GM19438 (cell line): Measurements from ENCODE around the gene MTG2.

Source experiments
- ATAC-seq: cut with Tn5 transposase; IDR thresholded peaks from one replicate; pipeline ENCODE4 v1.9.1; 2021; ENCODE audit warnings: low read depth; ENCODE audit not compliant: unreplicated experiment

The MTG2 gene

DNA sequence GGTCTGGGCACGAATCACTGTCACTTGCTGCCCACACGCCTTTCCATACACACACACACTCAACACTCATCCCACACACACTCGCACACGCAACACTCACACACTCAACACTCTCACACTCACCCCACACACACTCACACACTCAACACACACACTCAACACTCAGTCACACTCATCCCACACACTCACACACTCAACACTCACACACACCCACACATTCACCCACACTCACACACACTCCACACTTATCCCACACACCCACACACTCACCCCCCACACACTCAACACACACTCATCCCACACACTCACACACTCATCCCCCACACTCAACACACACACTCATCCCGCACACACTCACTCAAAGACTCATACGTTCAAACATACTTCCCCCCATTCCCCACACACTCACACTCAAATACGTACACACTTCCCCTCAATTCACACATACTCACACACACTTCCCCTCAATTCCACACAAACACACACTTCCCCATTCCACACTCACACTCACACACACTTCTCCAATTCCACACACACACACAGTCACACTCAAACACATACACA is 46.2 kb downstream of the MTG2 start:
- no peak for ATAC-seq

DNA sequence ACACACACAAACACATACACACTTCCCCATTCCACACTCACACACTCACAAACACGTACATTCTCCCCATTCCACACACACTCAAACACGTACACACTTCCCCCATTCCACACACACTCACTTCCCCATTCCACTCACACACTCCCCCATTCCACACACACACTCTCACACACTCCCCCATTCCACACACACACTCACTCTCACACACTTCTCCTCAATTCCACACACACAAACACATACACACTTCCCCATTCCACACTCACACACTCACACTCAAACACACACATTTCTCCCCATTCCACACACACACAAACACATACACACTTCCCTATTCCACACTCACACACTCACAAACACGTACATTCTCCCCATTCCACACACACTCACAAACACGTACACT is 46.8 kb downstream of the MTG2 start:
- no peak for ATAC-seq

DNA sequence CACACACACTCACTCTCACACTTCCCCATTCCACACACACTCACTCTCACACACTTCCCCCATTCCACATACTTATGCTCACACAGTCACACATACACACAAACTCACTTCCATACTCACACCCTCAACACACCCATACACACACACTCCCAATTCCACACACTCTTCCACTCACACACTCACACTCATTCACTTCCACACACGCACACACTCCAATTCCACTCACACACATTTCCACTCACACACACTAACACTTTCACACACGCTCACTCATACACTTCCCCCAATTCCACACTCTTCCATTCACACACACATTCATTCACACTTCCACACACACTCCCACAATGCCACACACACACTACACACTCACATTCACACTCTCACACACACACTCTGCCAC is 47.4 kb downstream of the MTG2 start:
- ATAC-seq, result no peak

DNA sequence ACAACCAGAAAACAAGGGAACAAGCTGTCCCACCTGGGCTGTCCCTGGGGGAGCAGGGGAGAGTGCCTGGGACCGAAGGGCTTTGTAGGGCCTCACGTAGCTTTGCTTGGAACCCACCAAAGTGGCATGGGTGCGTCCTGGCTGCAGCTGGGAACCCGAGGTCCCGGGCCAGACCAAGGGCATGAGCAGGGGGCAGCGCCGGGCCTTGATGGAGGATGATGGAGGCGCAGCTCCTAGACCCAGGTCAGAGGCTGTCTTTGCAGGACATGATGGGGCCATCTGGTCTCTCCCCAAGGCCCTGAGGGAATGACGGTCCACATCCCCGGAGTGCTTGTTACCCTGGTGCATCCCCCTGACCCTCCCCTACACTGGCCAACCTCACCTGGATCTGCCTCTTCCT is 47.9 kb downstream of the MTG2 start:
- no peak for ATAC-seq

DNA sequence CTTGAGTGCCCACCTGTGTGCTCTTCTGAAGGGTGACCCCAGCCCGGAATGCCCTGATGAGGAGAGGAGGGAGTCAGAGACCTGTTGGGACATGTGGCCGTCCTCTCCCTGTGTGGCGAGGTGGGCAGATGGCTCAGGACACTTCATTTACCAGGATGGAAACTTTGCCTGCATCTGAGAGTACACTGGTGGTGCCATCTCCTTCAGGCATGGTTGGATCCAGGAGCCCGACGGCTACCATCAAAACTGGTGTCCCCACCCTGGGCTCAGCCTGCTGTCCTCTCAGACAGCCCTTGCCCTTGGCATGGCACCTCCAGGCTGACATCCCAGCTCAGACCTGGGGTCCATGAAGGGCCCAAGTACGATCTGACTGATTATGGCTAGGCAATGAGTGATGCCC is 48.5 kb downstream of the MTG2 start:
- ATAC-seq, result no peak

DNA sequence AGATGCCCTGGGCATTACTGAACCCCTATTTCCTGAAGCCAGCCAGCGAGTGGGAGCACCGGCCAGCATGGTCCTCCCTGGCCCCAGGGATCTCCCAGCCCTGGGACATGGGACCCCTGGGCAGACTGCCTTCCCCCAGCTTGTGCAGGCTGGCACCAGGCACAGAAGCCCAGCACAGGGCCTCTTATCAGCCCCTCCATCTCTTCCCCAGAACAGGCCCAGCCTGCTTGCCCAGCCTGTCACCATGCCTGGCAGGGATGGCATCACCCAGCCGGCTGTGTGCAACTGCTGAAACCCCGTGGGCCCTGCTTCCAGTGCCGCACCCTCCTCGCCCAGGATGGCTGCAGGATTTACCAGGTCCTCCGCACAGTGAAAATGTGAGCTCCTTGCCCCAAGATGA is 49.4 kb downstream of the MTG2 start:
- ATAC-seq, result no peak

DNA sequence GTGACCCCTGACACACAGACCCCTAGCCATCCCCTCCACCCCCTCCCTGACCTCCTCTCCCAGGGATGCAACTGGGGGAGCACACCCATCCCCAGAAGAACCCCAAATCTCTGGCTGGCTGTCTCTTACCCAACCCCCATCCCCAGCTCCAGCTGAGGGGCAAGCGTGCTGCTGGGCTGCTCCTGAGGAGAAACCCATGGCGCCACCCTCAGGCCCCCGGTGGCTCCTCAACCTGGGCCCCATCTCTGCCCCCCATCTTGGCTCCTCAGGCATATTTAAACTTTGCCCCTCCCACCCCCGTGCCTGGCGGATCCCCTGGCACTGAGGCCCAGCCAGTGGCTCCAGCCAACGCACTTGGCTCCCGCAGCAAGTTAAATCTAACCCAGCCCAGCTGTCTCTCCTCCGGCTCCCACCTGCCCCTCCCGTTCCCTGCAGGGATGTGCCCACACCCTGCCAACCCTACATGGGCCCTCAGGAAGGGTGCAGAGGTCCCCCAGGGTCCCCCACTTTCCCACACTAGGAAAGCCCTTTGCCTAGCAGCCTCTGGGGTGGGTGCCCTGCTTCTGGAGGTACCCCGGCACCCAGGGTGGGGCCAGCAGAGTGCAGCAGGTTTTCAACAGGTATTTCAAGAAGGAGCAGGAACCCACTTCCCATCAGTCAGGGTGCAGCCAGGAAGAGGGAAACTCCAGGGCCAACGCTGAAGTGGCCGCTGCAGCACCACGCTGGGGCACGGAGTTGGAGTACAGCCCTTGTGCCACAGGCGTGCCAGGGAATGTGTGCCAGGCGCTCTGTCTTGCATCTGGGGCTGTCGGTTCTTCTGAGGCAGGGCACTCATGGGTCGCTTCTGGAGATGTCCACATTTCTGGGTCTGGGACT is 50.2 kb downstream of the MTG2 start:
- no peak for ATAC-seq

DNA sequence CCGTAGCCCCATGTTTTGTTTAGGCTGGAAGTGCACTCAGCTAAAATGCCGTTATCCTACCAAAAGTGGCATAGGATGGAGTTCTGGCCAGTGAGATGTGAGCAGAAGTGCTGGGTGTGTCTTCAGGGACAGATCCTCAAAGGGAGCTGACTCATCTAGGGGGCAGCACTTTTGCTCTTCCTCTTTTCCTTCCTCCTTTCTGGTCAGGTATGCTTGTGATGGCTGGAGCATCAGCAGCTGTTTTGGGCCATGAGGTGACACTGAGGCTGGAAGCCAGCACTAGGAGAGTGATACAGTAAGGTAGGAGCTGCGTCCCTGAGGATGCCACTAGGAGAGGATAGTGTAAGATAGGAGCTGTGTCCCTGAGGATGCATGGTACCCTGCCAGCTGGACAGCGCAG is 50.9 kb downstream of the MTG2 start:
- no peak for ATAC-seq

DNA sequence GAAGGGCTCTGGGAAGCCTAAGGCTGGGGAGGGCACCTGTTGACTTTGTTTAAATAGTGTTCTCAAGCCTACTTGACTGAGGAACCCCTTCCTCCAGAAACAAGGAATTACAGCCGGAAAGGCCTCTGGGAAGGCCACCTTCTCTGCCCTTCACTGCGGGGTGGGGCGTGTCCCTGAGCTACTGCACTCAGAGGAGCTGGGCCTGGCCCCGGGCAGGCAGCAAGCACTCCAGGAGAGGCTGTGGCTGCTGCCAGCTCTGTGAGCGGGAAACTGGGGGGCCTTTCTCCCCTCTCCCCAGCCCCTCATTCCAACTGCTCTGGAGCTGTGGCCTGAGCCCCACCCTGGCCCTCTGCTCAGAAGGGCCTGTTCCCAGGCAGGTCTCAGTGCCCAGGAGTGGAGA is 51.5 kb downstream of the MTG2 start:
- no peak for ATAC-seq

DNA sequence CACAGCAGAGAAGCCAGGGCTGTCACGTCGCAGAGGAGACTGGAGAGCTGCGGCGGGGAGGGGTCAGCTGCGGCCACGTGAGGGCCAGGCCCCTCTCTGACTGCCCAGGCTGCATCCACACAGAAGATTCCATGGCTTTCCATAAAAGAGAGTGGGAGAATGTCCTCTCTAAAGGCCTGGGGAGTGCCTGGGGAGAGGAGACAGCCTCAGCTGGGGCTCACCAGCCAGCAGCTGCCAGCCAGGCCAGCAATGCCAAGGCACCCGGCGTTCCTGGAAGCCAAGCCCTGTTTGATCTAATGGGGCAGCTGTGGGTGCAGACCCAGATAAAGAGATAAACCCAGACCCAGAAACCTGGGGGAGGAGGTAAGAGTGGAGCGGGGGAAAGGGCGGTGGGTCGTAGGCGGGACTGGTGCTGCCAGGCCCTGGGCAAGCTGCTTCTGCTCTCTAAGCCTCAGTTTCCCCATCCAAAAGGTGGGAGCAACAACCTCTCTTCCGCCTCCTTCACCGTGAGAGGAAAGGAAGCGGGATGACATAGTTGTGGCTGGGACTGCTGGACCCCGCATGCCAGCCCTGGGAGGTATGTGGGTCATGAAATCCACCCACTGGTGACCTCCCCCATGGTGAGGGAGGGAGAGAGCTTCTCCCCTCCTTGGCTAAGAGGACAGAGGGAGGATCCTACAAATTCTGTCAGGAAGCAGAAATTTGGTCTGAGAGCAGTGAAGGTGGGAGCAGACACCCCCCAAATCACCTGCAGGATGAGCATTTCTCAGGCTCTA is 52.4 kb downstream of the MTG2 start:
- no peak for ATAC-seq

DNA sequence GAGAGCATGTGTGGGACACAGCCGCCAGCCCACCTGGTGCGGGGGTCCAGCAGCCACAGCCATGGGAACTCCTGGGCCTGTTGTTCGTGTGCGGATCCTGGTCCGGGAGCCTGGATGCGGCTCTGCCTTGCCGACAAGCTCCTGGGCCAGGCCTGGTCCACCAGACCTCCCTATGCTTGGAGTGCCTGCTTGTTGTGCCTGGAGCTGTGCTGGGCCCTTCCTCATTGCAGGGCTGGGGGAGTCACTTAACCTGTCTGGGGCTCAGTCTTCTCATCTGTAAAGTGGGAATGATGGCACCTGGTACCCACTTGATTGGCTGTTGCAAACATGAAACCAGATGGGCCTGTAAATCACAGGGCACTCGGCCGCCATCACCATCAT is 52.9 kb downstream of the MTG2 start:
- ATAC-seq, result no peak

DNA sequence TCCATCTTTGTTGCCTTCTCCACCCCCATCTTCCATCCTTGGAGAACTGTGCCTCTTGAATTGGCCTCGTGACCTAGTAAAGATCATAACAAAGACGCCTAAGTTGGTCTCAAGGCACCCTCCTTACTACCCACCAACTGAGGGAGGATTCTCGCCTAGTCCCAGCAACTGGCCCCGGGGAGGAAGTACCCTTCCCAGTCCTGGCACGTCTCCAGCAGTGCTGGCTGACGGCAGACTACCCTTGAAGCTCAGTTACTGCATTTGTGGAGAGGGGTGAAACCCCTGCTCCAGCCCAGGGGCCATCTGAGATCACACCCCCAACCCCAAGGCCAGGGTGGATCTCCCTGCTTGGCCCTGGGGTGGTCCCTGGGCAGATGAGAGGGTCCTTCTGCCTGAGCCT is 53.4 kb downstream of the MTG2 start:
- no peak for ATAC-seq

DNA sequence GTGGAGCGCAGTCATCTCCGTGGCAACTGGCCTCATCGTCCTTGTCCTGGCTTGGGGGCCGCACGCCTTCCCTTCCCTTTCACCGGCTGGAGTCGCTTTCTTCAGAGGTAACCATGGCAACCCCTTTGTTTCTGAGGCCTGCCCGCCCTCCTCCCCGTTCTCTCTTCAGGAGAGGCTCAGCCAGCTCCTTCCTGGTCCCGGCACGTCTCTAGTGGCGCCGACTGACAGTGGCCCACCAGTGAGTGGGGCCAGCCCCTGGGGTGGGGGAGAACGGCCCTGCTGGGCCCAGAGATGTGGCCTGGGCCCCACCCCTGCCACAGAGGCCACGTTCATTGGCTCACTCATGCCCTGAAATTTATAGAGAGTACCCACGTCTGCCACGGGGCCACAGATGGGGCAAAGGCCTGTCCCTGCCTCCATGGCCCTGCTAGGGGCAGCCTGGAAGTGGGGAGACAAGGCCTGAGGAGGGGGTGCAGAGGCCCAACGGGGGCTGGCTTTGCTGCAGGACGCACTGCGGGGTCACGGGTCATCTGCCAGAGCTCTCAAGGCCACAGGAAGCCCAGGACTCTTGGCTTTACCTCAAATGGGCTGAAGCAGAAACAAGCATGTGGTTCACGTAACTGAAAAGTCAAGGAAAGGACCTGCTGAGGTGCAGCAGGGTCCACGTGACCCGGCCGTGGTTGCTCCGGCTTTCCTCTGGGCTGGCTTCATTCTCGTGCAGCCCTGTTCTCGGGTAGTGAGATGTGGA is 54.1 kb downstream of the MTG2 start:
- no peak for ATAC-seq

DNA sequence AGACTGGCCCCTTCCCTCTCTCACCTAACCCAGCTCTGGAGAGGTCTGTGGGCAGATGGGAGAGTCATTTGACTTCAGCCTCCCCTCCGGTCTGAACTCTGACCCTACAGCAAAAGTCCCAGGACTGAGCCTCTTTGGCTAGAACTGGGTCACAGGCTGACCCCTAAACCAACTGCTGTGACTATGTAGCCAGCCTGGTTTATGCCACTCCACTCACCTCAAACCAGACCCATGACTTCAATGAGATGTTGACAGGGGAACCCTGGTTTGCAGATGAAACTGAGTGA is 54.6 kb downstream of the MTG2 start:
- ATAC-seq, result no peak

DNA sequence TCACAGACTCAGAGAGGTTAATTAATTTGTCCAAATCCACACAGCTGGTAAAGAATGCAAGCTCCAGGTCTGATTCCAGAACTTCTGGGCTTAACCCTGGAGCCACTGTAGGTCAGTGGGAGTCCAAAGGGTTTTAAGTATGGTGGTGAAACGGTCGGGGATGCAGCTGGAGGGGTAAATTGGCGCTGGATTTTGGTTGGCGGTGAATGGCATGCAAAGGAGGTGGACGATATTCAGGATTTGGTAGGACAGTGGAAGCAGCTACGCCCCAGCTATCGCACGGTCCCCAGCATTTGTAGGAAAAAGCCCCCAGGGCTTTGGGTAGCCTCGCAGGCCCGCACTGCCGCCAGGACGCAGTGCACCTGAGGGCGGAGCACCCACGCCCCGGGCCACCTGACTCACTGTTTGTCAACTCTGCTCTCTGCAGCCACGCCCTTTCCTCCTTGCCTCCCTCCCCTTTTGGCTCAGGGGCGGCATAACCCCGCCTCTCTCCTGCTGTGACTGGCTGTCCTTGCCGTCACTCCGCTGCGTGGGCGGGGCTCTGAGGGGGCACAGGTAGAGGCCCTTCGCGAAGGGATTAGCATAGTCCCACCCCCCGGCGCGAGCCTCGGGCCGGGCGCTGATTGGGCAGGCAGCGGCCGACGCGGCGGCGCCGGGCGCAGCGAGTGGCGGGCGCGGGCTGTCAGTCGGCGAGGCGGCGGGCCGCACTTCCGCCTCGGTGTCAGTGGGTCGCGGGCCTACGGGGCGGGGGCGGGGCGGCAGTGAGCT is 55.2 kb downstream of the MTG2 start, which contains the start of gene OSBPL2:
OSBPL2 (plus strand) TSS at position 721 of the 768 bp plus-strand sequence. CDS start 17,664 bp downstream, outside the sequence.
- ATAC-seq, result peak; percentile 99

DNA sequence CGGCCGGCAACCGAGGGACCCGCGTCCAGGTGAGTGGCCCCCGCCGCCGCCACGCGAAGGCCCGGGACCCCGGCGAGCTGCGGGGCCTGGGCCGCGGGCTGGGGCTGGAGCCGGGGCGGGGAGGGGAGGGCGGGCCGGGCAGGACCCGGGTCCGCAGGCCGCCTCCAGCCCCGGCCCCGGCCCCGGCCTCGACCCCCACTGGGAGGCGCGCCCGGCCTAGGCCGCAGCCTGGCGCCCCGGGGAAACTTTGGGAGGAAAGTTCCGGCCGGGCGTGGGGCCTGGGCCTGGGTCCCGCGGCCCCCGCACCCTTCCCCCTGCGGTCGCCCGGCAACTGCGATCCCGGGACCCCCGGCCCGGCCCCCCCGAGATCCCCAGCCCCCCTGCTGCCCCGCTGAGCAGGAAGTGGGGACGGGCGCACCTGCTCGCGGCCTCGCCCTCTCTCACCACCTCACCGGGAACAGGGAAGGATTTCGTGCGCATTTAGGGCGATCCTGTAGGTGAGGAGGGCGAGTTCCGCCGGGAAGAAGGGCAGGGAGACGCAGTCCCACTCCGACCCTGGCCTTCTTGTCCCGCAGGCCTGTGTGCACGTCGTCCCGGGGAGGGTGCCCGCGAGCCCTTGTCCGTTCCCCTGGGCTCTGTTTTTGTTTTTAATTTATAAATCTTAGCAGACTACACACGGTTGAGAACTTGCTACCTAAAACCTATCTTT is 55.9 kb downstream of the MTG2 start:
- peak; percentile 4 for ATAC-seq

DNA sequence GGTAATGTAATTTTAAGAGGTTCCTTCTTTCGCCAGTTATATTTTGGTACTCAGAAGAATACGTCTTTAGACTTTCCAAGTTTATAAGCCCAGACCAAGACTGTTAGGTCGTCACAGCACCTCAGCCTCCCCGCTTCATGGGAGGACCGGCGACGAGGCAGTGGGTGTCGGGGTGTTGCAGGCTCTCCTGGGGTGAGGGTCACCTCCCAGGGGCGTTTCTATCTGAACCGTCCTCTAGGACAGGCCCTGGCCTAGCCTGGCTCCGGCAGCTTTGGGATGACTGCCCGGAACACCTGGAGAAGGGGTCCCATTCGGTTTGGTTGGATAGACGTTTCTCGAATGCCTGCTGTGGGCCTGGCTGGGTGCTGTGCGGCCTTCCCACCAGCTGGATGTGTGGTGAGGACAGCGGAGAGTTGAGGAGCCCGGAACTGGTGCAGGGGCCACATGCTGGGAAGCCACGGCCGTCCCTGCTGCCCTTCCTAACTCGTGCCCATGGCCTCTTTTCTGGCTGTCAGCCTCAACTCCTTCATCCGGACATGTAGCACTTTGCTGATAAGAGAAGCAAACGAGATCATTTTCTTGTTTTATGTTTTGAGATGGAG is 56.6 kb downstream of the MTG2 start:
- ATAC-seq, result no peak

DNA sequence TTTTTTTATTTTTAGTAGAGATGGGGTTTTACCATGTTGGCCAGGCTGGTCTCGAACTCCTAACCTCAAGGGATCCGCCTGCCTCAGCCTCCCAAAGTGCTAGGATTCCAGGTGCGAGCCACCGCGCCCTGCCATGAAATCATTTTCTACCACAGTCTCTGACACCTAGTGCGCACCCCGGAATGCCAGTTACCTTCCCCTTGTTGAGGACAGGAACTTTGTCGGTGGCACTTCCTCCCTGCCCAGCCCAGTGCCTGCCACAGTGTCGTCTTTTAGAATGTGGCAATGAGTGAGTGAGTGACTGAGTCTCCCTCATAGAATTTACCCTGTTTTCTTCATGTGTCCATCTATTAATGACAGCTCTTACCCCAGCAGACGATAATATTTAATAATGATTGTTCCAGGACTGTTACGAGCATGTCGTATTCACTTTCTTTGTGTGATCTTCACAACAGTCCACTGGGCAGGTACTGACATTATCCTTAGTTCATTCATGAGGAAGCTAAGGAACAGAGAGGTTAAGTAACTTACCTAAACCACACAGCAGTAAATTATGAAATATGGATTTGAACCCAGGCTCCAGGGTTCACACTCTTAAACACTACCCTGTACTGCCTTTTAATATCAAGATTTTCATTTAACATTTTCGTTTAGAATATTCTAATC is 57.3 kb downstream of the MTG2 start:
- ATAC-seq, result no peak

DNA sequence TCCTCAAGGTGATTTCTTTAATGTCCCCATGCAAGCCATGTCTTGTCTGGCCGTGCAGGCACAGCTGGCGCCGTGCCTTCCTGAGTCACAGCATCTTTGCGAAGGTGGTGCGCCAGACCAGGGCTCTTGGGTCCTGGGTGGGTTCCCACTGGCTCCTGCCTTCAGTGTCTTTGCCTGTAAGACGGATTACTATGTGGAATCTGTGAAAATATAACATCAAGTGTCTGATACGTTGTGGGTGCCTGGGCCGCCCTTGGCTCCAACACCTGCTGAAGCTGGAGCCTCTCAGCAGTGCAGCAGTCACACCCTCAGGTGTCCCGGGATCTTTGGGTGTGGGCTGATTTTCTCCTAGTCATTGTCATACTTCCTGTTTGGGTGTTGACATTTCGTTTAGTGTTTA is 58.7 kb downstream of the MTG2 start:
- no peak for ATAC-seq
